Subcutaneous adipose tissue (tissue), 4 donors: ENCODE measurements around the gene POMGNT2. TPM values are rescaled to one million over a fixed set of nuclear protein-coding genes. Genes with fewer than 3 reads are reported as not detected.

Experiments
- total RNA-seq, 4 donors: library from RNA; depleted of rRNA; stranded (reverse); fragments of >200 nt; gene quantifications; one replicate each; pipeline ENCODE4 v1.1.0, GENCODE V29; 2016
- TF ChIP-seq, protein P1 (sequence below): fragments of 450-650 bp; IDR thresholded peaks from one replicate; pipeline ENCODE4 v1.5.1; 2016; ENCODE audit warnings: low read depth, mild to moderate bottlenecking, control low read depth, antibody characterized with exemption, moderate library complexity

POMGNT2 gene
- total RNA-seq = 10 to 100 TPM in 2 of 4 donors, 1 to 10 TPM in 2; 6.8 to 16.3 (median 11.6) TPM

DNA sequence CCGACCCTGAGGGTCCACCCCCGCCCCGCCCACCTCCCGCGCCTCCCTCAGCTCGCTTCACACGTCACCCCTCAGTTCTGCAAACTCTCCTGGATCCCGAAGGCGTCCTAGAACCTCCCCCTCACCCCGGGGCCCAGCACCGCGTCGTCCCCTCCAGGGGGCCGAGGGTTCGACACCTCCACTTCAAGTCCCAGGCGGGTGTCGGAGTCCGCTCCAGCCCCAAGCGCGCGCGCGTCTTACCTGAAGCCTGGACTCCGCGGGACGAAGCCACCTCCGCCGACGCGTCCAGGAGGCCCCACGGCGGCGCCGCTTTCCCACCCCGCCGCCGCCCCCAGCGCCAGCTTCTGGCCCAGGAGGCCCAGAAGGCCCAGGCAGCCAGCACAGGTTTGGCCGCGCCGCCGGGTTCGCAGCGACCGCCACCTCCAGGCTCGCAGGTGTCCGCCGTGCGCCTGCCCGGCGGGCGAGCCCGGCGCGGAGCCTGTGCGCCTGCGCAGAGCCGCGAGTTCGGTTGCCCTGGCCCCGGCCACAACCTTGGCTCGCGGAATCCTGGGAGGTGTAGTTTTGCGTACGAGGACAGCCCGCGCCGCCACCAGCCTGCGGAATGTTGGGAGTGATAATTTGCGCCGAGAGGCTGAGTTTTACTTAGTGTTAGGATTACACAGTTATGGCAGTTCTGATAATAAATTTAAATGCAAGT is at the start of gene POMGNT2:
Gene POMGNT2, minus strand, starts transcription at position 484 of the 697 bp plus-strand sequence. CDS start 24,648 bp downstream, outside the sequence.
- TF ChIP-seq, protein P1, sequence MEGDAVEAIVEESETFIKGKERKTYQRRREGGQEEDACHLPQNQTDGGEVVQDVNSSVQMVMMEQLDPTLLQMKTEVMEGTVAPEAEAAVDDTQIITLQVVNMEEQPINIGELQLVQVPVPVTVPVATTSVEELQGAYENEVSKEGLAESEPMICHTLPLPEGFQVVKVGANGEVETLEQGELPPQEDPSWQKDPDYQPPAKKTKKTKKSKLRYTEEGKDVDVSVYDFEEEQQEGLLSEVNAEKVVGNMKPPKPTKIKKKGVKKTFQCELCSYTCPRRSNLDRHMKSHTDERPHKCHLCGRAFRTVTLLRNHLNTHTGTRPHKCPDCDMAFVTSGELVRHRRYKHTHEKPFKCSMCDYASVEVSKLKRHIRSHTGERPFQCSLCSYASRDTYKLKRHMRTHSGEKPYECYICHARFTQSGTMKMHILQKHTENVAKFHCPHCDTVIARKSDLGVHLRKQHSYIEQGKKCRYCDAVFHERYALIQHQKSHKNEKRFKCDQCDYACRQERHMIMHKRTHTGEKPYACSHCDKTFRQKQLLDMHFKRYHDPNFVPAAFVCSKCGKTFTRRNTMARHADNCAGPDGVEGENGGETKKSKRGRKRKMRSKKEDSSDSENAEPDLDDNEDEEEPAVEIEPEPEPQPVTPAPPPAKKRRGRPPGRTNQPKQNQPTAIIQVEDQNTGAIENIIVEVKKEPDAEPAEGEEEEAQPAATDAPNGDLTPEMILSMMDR = no peak

- TF ChIP-seq, protein P1 = no peak
Observed at GRCh38 chr3:43154980-43155379, 49.1 kb upstream of the POMGNT2 start.

GRCh38 chr3:43153216-43154083 is 47.6 kb upstream of the POMGNT2 start:
- TF ChIP-seq, protein P1 = no peak

DNA sequence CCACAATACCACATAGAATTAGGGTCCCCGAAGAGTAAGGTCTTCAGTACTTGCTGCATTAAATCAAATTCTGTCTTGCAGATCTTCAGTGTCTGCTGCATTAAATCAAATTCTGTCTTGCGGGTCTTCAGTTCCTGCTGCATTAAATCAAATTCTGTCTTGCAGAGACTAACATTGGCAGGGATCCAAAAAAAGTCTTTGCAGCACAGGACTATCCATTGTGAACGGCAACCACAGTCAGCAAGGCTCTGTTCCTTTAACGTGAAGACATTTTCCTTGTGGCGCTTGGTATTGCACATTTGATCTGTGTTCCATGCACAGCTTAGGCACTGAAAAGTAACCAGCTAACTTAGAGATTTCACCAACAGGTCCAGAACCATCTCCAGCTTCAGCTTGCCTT is 46.8 kb upstream of the POMGNT2 start:
- TF ChIP-seq, protein P1 = no peak

- TF ChIP-seq, protein P1 = no peak
Observed at GRCh38 chr3:43148033-43148432, 42.2 kb upstream of the POMGNT2 start.

DNA sequence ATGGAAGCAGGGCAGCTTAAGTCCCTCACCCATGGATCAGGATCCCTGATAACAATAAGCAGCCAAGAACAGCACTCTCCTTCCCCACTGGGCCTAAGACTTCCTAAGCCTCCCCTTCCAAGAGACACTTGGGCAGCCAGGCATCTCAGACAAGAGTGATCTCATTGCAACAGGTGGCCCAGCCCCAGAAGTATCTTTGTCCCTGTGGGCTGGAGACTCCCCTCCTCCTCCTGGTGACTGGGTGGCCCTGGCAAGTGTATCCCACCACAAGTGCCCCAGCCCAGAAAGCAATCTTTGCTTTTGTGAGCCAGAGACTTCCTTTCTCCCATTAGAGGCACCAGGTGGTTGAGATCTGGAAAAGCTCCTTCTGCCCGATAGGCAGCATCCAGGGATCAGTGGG is 40.7 kb upstream of the POMGNT2 start:
- TF ChIP-seq, protein P1 = no peak

DNA sequence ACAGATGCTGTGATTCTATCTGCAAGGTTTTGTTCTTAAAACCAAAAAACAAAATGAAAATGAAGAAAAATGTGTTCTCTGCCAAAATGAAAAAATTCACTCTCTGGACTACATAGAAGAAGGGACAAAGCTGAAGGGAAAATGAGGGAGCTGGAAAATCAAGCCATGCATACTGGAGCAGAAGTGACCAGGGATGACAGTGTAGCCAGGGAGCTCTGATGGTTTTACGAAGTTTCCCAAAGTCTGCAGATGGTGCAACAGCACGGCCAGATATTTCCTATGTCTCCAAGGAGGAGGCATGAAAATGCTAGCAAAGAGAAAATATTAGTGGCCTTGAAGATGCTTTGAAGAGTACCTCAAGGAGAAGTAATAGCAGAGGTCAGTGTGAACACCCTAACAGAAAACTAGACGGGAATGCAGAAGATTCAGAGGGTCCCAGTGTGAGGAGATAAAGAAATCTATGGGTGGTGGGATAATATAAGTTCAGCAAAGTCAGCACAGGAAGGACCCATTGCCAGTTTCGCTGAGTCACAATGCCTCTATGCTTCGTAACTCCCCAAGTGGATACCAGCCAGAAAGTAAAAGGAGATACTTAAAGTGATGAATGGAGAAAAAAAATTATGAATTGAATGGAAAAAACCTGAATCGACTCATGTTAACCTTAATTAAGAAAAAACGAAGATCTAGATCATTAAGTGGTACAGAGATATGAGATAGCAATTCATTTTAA is 39.0 kb upstream of the POMGNT2 start:
- TF ChIP-seq, protein P1 = no peak
